GM23338 (cell line): Measurements from ENCODE around the gene MICAL1. TPM values are rescaled to one million over a fixed set of nuclear protein-coding genes. Genes with fewer than 3 reads are reported as not detected.

Experiments
- ATAC-seq: fragments of 200-7000 bp; cut with Tn5 transposase; 3 replicates; pipeline ENCODE4 v1.9.1; 2020
- DNase-seq: peaks from one replicate; pipeline ENCODE4 v3.0.0-alpha.2; 2015; ENCODE audit warnings: low spot score
- H2AFZ ChIP-seq: fragments of 200-600 bp; sonication (generic); 2 replicates; pipeline ENCODE4 v1.8.0; 2016; ENCODE audit warnings: antibody characterized with exemption, mild to moderate bottlenecking, moderate library complexity
- H3F3A ChIP-seq: fragments of 200-600 bp; sonication (generic); replicated peaks from 2 replicates; pipeline ENCODE4 v1.8.0; 2017; ENCODE audit warnings: antibody characterized with exemption, mixed run types, low read depth
- H3K27ac ChIP-seq: fragments of 200-600 bp; sonication (generic); 2 replicates; pipeline ENCODE4 v1.6.1; 2016; ENCODE audit warnings: low read depth
- H3K27me3 ChIP-seq: fragments of 200-600 bp; sonication (generic); 2 replicates; pipeline ENCODE4 v1.8.0; 2016; ENCODE audit warnings: mild to moderate bottlenecking, mixed run types, moderate library complexity; ENCODE audit not compliant: insufficient read depth
- H3K36me3 ChIP-seq: fragments of 200-600 bp; sonication (generic); 2 replicates; pipeline ENCODE4 v1.8.0; 2016; ENCODE audit warnings: mild to moderate bottlenecking; ENCODE audit not compliant: insufficient read depth
- H3K4me1 ChIP-seq: fragments of 200-600 bp; sonication (generic); 2 replicates; pipeline ENCODE4 v1.8.0; 2016; ENCODE audit warnings: mild to moderate bottlenecking, moderate library complexity; ENCODE audit not compliant: insufficient read depth
- H3K4me2 ChIP-seq: fragments of 200-600 bp; sonication (generic); 2 replicates; pipeline ENCODE4 v1.7.1; 2017; ENCODE audit warnings: mixed run types
- H3K4me3 ChIP-seq: fragments of 200-600 bp; sonication (generic); 2 replicates; pipeline ENCODE4 v1.6.1; 2016; ENCODE audit warnings: mixed run types
- H3K79me2 ChIP-seq: fragments of 200-600 bp; sonication (generic); replicated peaks from 2 replicates; pipeline ENCODE4 v1.8.0; 2017; ENCODE audit warnings: mild to moderate bottlenecking; ENCODE audit not compliant: insufficient read depth
- H3K9me2 ChIP-seq: fragments of 200-600 bp; sonication (generic); 2 replicates; pipeline ENCODE4 v1.8.0; 2017; ENCODE audit not compliant: insufficient read depth
- H4K20me1 ChIP-seq: fragments of 200-600 bp; sonication (generic); replicated peaks from 2 replicates; pipeline ENCODE4 v1.8.0; 2017; ENCODE audit warnings: mild to moderate bottlenecking; ENCODE audit not compliant: insufficient read depth
- H3K27ac Mint-ChIP-seq: 2 replicates; pipeline ENCODE4 v1.8.0; 2020; ENCODE audit warnings: inconsistent platforms, mild to moderate bottlenecking, moderate library complexity, mixed read lengths
- H3K27me3 Mint-ChIP-seq: 3 replicates; pipeline ENCODE4 v1.8.0; 2022; ENCODE audit warnings: low read depth, mild to moderate bottlenecking, moderate library complexity, mixed read lengths, inconsistent platforms; ENCODE audit not compliant: insufficient read depth, poor library complexity
- H3K36me3 Mint-ChIP-seq: 3 replicates; pipeline ENCODE4 v1.8.0; 2021; ENCODE audit warnings: low read depth, mild to moderate bottlenecking, inconsistent platforms, moderate library complexity, mixed read lengths
- H3K4me1 Mint-ChIP-seq: 3 replicates; pipeline ENCODE4 v1.8.0; 2020; ENCODE audit warnings: mild to moderate bottlenecking, inconsistent platforms, mixed read lengths
- H3K4me3 Mint-ChIP-seq: 3 replicates; pipeline ENCODE4 v1.8.0; 2021; ENCODE audit warnings: moderate library complexity, mild to moderate bottlenecking, inconsistent platforms, mixed read lengths
- H3K9me3 Mint-ChIP-seq: 3 replicates; pipeline ENCODE4 v1.8.0; 2020; ENCODE audit warnings: moderate library complexity, mild to moderate bottlenecking, inconsistent platforms, mixed read lengths
- CREB1 ChIP-seq: fragments of 250-450 bp; sonication (Bioruptor Pico); IDR thresholded peaks from 2 replicates; pipeline ENCODE4 v1.5.0; 2020; ENCODE audit warnings: low read depth, mild to moderate bottlenecking, moderate library complexity
- NANOG ChIP-seq: IDR thresholded peaks from 2 replicates; pipeline ENCODE4 v1.6.1; 2016; ENCODE audit warnings: antibody characterized with exemption, borderline replicate concordance
- POLR2AphosphoS5 ChIP-seq: IDR thresholded peaks from 2 replicates; pipeline ENCODE4 v1.6.1; 2016; ENCODE audit warnings: antibody characterized with exemption, low read depth
- REST ChIP-seq: IDR thresholded peaks from one replicate; pipeline ENCODE4 v1.6.1; 2018; ENCODE audit warnings: antibody characterized with exemption; ENCODE audit not compliant: unreplicated experiment
- STAT1 ChIP-seq: IDR thresholded peaks from one replicate; pipeline ENCODE4 v1.6.1; 2016; ENCODE audit warnings: antibody characterized with exemption; ENCODE audit not compliant: unreplicated experiment
- ZNF114 ChIP-seq: fragments of 250-450 bp; sonication (Bioruptor Pico); IDR thresholded peaks from 2 replicates; pipeline ENCODE4 v1.5.0; 2020; ENCODE audit warnings: mild to moderate bottlenecking, moderate library complexity
- ZNF331 ChIP-seq: fragments of 250-450 bp; sonication (Bioruptor Pico); IDR thresholded peaks from 2 replicates; pipeline ENCODE4 v1.5.0; 2020; ENCODE audit warnings: low read depth, mild to moderate bottlenecking, moderate library complexity
- ZNF462 ChIP-seq: fragments of 250-450 bp; sonication (Bioruptor Pico); IDR thresholded peaks from 2 replicates; pipeline ENCODE4 v1.5.0; 2020; ENCODE audit warnings: mild to moderate bottlenecking, moderate library complexity
- polyA plus RNA-seq: library from polyadenylated mRNA; unstranded; fragments of >200 nt; fragmentation: Nextera tagmentation; extraction: Ambion mirVana; gene quantifications from 2 replicates; pipeline ENCODE4 v1.2.1, GENCODE V29; 2016
- total RNA-seq: library from RNA; depleted of rRNA; stranded (reverse); fragments of >200 nt; shearing (Covaris generic); gene quantifications from 2 replicates; pipeline ENCODE4 v1.2.3, GENCODE V29; 2014
- TF ChIP-seq, protein P1 (sequence below), 2 experiments: fragments of 200-600 bp in 1 of 2; sonication (generic) in 1 of 2; conservative IDR thresholded peaks; 2 replicates each; pipeline versions ENCODE4 v1.5.1 to v1.6.1; 2016 to 2017; ENCODE audit warnings: antibody characterized with exemption in 2 of 2, low read depth in 2 of 2, mild to moderate bottlenecking in 2 of 2, moderate library complexity in 1 of 2

MICAL1 gene
- total and polyA plus RNA-seq, 2 experiments from 2014 or later, result 27.8 to 77.8 TPM

- TF ChIP-seq ZNF462 (CRISPR knock-in tag), result no peak
Observed at GRCh38 chr6:109472132-109472995, 16.8 kb upstream of the MICAL1 start (continued).

GRCh38 chr6:109471105-109471810 is 15.7 kb upstream of the MICAL1 start:
- H3K79me2 ChIP-seq, result peaks cover 32% of the 10 kb centered on the region
- no peaks in the 10 kb centered on the region for H3K9me3 Mint-ChIP-seq
- H3K36me3 Mint-ChIP-seq, result peaks cover 97% of the 10 kb centered on the region
- peaks cover 2% of the 10 kb centered on the region for H3K27me3 Mint-ChIP-seq
- no peak for ATAC-seq
- no peaks in the 10 kb centered on the region for H3F3A ChIP-seq
- no peak overlapping the region for H3K4me2 ChIP-seq
- no peak overlapping the region for H3K27ac ChIP-seq
- peaks cover 62% of the 10 kb centered on the region for H3K36me3 ChIP-seq
- H3K27ac Mint-ChIP-seq, result no peak overlapping the region
- no peak for DNase-seq
- H3K4me1 Mint-ChIP-seq, result no peaks in the 10 kb centered on the region
- no peak overlapping the region for H3K4me3 Mint-ChIP-seq
- H3K4me1 ChIP-seq, result no peaks in the 10 kb centered on the region
- no peak overlapping the region for H2AFZ ChIP-seq
- no peak overlapping the region for H3K4me3 ChIP-seq
- H3K9me2 ChIP-seq, result no peaks in the 10 kb centered on the region
- H4K20me1 ChIP-seq, result peaks cover 22% of the 10 kb centered on the region
- H3K27me3 ChIP-seq, result no peaks in the 10 kb centered on the region
- no peak for TF ChIP-seq ZNF331 (CRISPR knock-in tag)
- no peak for TF ChIP-seq CREB1 (CRISPR knock-in tag)
- no peak for TF ChIP-seq POLR2AphosphoS5
- TF ChIP-seq NANOG, result no peak
- no peak for TF ChIP-seq ZNF114 (CRISPR knock-in tag)
- no peak for TF ChIP-seq STAT1
- TF ChIP-seq REST, result no peak
- TF ChIP-seq, protein P1, sequence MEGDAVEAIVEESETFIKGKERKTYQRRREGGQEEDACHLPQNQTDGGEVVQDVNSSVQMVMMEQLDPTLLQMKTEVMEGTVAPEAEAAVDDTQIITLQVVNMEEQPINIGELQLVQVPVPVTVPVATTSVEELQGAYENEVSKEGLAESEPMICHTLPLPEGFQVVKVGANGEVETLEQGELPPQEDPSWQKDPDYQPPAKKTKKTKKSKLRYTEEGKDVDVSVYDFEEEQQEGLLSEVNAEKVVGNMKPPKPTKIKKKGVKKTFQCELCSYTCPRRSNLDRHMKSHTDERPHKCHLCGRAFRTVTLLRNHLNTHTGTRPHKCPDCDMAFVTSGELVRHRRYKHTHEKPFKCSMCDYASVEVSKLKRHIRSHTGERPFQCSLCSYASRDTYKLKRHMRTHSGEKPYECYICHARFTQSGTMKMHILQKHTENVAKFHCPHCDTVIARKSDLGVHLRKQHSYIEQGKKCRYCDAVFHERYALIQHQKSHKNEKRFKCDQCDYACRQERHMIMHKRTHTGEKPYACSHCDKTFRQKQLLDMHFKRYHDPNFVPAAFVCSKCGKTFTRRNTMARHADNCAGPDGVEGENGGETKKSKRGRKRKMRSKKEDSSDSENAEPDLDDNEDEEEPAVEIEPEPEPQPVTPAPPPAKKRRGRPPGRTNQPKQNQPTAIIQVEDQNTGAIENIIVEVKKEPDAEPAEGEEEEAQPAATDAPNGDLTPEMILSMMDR (conservative IDR thresholded peaks at IDR 0.05; ENCODE audit: low read depth in 2 of 2), result no peak
